HEK293 (cell line): ENCODE results near the gene TLR4.

ENCODE experiments used
- CTCF ChIA-PET: fragments of 350-600 bp; formaldehyde crosslinking; extraction: SDS; loops from one replicate; lab custom pipeline; 2021; ENCODE audit warnings: antibody characterized with exemption; lab: Yijun Ruan, JAX
- POLR2A ChIA-PET: fragments of 300-600 bp; formaldehyde crosslinking; extraction: SDS; loops from one replicate; lab custom pipeline; 2020; ENCODE audit warnings: antibody characterized with exemption, inconsistent platforms; lab: Yijun Ruan, JAX
- H3K27ac ChIP-seq: fragments of 200-500 bp; sonication (Bioruptor generic); 2 replicates; pipeline ENCODE4 v1.5.1; 2014; ENCODE audit warnings: low read depth, low read length, control low read depth, inconsistent platforms; ENCODE audit errors: extremely low read depth
- H3K36me3 ChIP-seq, 2 experiments: fragments of 200-500 bp in 1 of 2; sonication (Bioruptor generic) in 1 of 2; 1 replicate in 1 of 2; 2 replicates in 1 of 2; pipeline ENCODE4 v1.5.1; 2014 to 2017; ENCODE audit warnings: inconsistent platforms in 2 of 2, low read length in 2 of 2; ENCODE audit not compliant: control insufficient read depth in 2 of 2, insufficient read depth in 1 of 2
- H3K4me1 ChIP-seq: fragments of 200-500 bp; sonication (Bioruptor generic); 2 replicates; pipeline ENCODE4 v1.5.1; 2014; ENCODE audit warnings: mild to moderate bottlenecking, low read length, inconsistent platforms; ENCODE audit not compliant: control insufficient read depth, insufficient read depth
- H3K4me3 ChIP-seq: 2 replicates; pipeline ENCODE4 v1.5.1; 2011; ENCODE audit warnings: low read depth, mild to moderate bottlenecking, control low read depth, low read length, moderate library complexity
- H3K9me3 ChIP-seq: fragments of 200-500 bp; sonication (Bioruptor generic); 2 replicates; pipeline ENCODE4 v1.5.1; 2014; ENCODE audit warnings: low read depth, low read length, inconsistent platforms; ENCODE audit not compliant: control insufficient read depth, insufficient read depth
- INSM2 ChIP-seq: fragments of 450-650 bp; formaldehyde crosslinking; IDR thresholded peaks from 2 replicates; pipeline ENCODE4 v1.5.1; 2016; ENCODE audit warnings: missing biosample characterization, missing genetic modification characterization
- PRDM10 ChIP-seq: fragments of 450-650 bp; formaldehyde crosslinking; IDR thresholded peaks from 2 replicates; pipeline ENCODE4 v1.5.1; 2016; ENCODE audit warnings: missing biosample characterization, missing genetic modification characterization
- PRDM4 ChIP-seq: fragments of 450-650 bp; formaldehyde crosslinking; IDR thresholded peaks from 2 replicates; pipeline ENCODE4 v1.5.1; 2017; ENCODE audit warnings: missing biosample characterization, missing genetic modification characterization
- ZBTB48 ChIP-seq: fragments of 450-650 bp; formaldehyde crosslinking; IDR thresholded peaks from 2 replicates; pipeline ENCODE4 v1.5.1; 2016; ENCODE audit warnings: missing biosample characterization, missing genetic modification characterization
- ZIC2 ChIP-seq: fragments of 450-650 bp; formaldehyde crosslinking; IDR thresholded peaks from 2 replicates; pipeline ENCODE4 v1.5.1; 2016; ENCODE audit warnings: missing biosample characterization, missing genetic modification characterization
- ZNF146 ChIP-seq: fragments of 450-650 bp; formaldehyde crosslinking; IDR thresholded peaks from 2 replicates; pipeline ENCODE4 v1.5.1; 2016; ENCODE audit warnings: missing biosample characterization, missing genetic modification characterization
- ZNF19 ChIP-seq: fragments of 450-650 bp; formaldehyde crosslinking; IDR thresholded peaks from 2 replicates; pipeline ENCODE4; 2016; ENCODE audit warnings: missing biosample characterization, missing genetic modification characterization, low read depth
- ZNF221 ChIP-seq: fragments of 450-650 bp; formaldehyde crosslinking; IDR thresholded peaks from 2 replicates; pipeline ENCODE4 v1.5.1; 2017; ENCODE audit warnings: missing biosample characterization, missing genetic modification characterization, borderline replicate concordance
- ZNF26 ChIP-seq: fragments of 450-650 bp; formaldehyde crosslinking; IDR thresholded peaks from 2 replicates; pipeline ENCODE4 v1.5.1; 2016; ENCODE audit warnings: missing biosample characterization, missing genetic modification characterization
- ZNF280D ChIP-seq: fragments of 450-650 bp; formaldehyde crosslinking; IDR thresholded peaks from 2 replicates; pipeline ENCODE4 v1.5.1; 2016; ENCODE audit warnings: missing biosample characterization, missing genetic modification characterization
- ZNF311 ChIP-seq: fragments of 450-650 bp; formaldehyde crosslinking; IDR thresholded peaks from 2 replicates; pipeline ENCODE4 v1.5.1; 2017; ENCODE audit warnings: missing biosample characterization, missing genetic modification characterization, borderline replicate concordance
- ZNF48 ChIP-seq: fragments of 450-650 bp; formaldehyde crosslinking; IDR thresholded peaks from 2 replicates; pipeline ENCODE4 v1.5.1; 2016; ENCODE audit warnings: missing biosample characterization, missing genetic modification characterization
- ZNF529 ChIP-seq: fragments of 450-650 bp; formaldehyde crosslinking; IDR thresholded peaks from 2 replicates; pipeline ENCODE4 v1.5.1; 2017; ENCODE audit warnings: missing genetic modification characterization, missing biosample characterization; ENCODE audit not compliant: insufficient replicate concordance
- ZNF580 ChIP-seq: fragments of 450-650 bp; formaldehyde crosslinking; IDR thresholded peaks from 2 replicates; pipeline ENCODE4 v1.5.1; 2016; ENCODE audit warnings: missing biosample characterization, missing genetic modification characterization
- ZNF600 ChIP-seq: fragments of 450-650 bp; formaldehyde crosslinking; IDR thresholded peaks from 2 replicates; pipeline ENCODE4 v1.5.1; 2016; ENCODE audit warnings: missing biosample characterization, missing genetic modification characterization
- ZNF621 ChIP-seq: fragments of 450-650 bp; formaldehyde crosslinking; IDR thresholded peaks from 2 replicates; pipeline ENCODE4 v1.5.1; 2017; ENCODE audit warnings: missing biosample characterization, missing genetic modification characterization
- ZNF670 ChIP-seq: fragments of 450-650 bp; formaldehyde crosslinking; IDR thresholded peaks from 2 replicates; pipeline ENCODE4 v1.5.1; 2016; ENCODE audit warnings: missing biosample characterization, missing genetic modification characterization, low read depth
- ZNF777 ChIP-seq: fragments of 450-650 bp; formaldehyde crosslinking; IDR thresholded peaks from 2 replicates; pipeline ENCODE4 v1.5.1; 2017; ENCODE audit warnings: missing biosample characterization, missing genetic modification characterization, borderline replicate concordance
- ZSCAN18 ChIP-seq: fragments of 450-650 bp; formaldehyde crosslinking; IDR thresholded peaks from 2 replicates; pipeline ENCODE4 v1.5.1; 2016; ENCODE audit warnings: missing biosample characterization, missing genetic modification characterization

The TLR4 gene

GRCh38 chr9:117720066-117720465, 15.9 kb downstream of the TLR4 start:
- Histone ChIP-seq H3K4me1 (no peaks in the 10 kb centered on the region), H3K27ac (no peak overlapping the region), H3K9me3 (no peaks in the 10 kb centered on the region), H3K36me3 (no peaks in the 10 kb centered on the region), H3K4me3 (no peak overlapping the region)
- CTCF ChIA-PET: no interaction called here
- POLR2A ChIA-PET: no interaction called here
- TF ChIP-seq ZIC2 (tag by site-specific recombination): no peak
- TF ChIP-seq ZNF221 (tag by site-specific recombination): no peak
- TF ChIP-seq ZNF621: no peak
- TF ChIP-seq ZNF670 (tag by site-specific recombination): no peak
- no peak for TF ChIP-seq ZNF580 (tag by site-specific recombination)
- TF ChIP-seq ZNF600: no peak
- TF ChIP-seq ZSCAN18 (tag by site-specific recombination): no peak
- no peak for TF ChIP-seq ZNF19 (tag by site-specific recombination)
- no peak for TF ChIP-seq PRDM4 (tag by site-specific recombination)

- no peaks in the 10 kb centered on the region for H3K4me1 ChIP-seq
- H3K27ac ChIP-seq: no peak overlapping the region
- CTCF ChIA-PET: no interaction called here
- POLR2A ChIA-PET: no interaction called here
- no peaks in the 10 kb centered on the region for H3K36me3 ChIP-seq
- no peaks in the 10 kb centered on the region for H3K9me3 ChIP-seq
- H3K4me3 ChIP-seq: no peak overlapping the region
- TF ChIP-seq ZNF777 (no peak), ZNF26 (tag by site-specific recombination) (no peak), PRDM10 (tag by site-specific recombination) (no peak), ZNF48 (tag by site-specific recombination) (no peak), ZNF280D (tag by site-specific recombination) (no peak), ZNF311 (no peak), ZNF146 (no peak), INSM2 (no peak), ZNF529 (no peak), ZBTB48 (tag by site-specific recombination) (no peak)
These were observed 16.4 kb downstream of the TLR4 start for GRCh38 chr9:117720555-117720954.
